GM12892 (cell line): ENCODE data around the gene LTV1.
"Not testable (repeated sequence)": the region's sequence is repeated elsewhere in the genome, so short reads cannot be mapped to it uniquely, and the experiment has no call there.

Experiments used
- POLR2A ChIP-seq: IDR thresholded peaks from 2 replicates; pipeline ENCODE4 v1.6.1; 2011; ENCODE audit warnings: low read depth, low read length, control low read depth
- POLR2AphosphoS5 ChIP-seq: IDR thresholded peaks from 2 replicates; pipeline ENCODE4 v1.6.1; 2011; ENCODE audit warnings: low read depth, low read length, control low read depth

GRCh38 chr6:143856762-143857161 lies 13.6 kb downstream of the LTV1 start:
- TF ChIP-seq POLR2A, POLR2AphosphoS5: not testable (repeated sequence)
